Measurements from ENCODE around the gene ATP2B2. TPM values are rescaled to one million over a fixed set of nuclear protein-coding genes. Genes with fewer than 3 reads are reported as not detected.
A peak's percentile ranks its signal among the peaks of the same experiment; 100 is the strongest.
"Not testable (repeated sequence)": the region's sequence is repeated elsewhere in the genome, so short reads cannot be mapped to it uniquely, and the experiment has no call there.

Gene ATP2B2
- total RNA-seq (2014; rRNA removed; shearing (Covaris generic)): 0.03 TPM in 1 of 2 replicates, not detected in the other
- 0.07 TPM in 1 of 2 replicates, not detected in the other for polyA plus RNA-seq (2015; cell fraction: cytosol; rRNA removed)
- polyA plus RNA-seq (2015; cell fraction: nucleus; rRNA removed): 0.12 and 0.22 TPM in 2 replicates

GRCh38 chr3:10505050-10505790, at the start of gene ATP2B2:
ATP2B2 (minus strand) TSS chr3:10505586; CDS start chr3:10449543, 56,043 bp downstream.
- DNase-seq (ENCODE audit: low read depth): no peak

GRCh38 chr3:10554746-10555145, 49.4 kb upstream of the ATP2B2 start:
- no peak for DNase-seq (ENCODE audit: low read depth)

- no peak for DNase-seq (ENCODE audit: low read depth)
Observed at GRCh38 chr3:10554236-10554611, 48.8 kb upstream of the ATP2B2 start.

GRCh38 chr3:10553591-10554235, 48.3 kb upstream of the ATP2B2 start:
- DNase-seq (ENCODE audit: low read depth): no peak

- peak; percentile 9 for DNase-seq (ENCODE audit: low read depth)
Observed at GRCh38 chr3:10552631-10552943, 47.2 kb upstream of the ATP2B2 start.

GRCh38 chr3:10551821-10552630, 46.6 kb upstream of the ATP2B2 start:
- peak; percentile 83 for DNase-seq (ENCODE audit: low read depth)

GRCh38 chr3:10551139-10551538, 45.8 kb upstream of the ATP2B2 start:
- DNase-seq (ENCODE audit: low read depth): no peak

- DNase-seq (ENCODE audit: low read depth): no peak
Observed at GRCh38 chr3:10550705-10551104, 45.3 kb upstream of the ATP2B2 start.

GRCh38 chr3:10549617-10550230, 44.3 kb upstream of the ATP2B2 start:
- no peak for DNase-seq (ENCODE audit: low read depth)

- DNase-seq (ENCODE audit: low read depth): peak; percentile 74
Observed at GRCh38 chr3:10548992-10549391, 43.6 kb upstream of the ATP2B2 start.

- DNase-seq (ENCODE audit: low read depth): no peak
Observed at GRCh38 chr3:10547841-10548783, 42.7 kb upstream of the ATP2B2 start.

GRCh38 chr3:10547413-10547812, 42.0 kb upstream of the ATP2B2 start:
- no peak for DNase-seq (ENCODE audit: low read depth)

GRCh38 chr3:10546820-10547263, 41.5 kb upstream of the ATP2B2 start:
- no peak for DNase-seq (ENCODE audit: low read depth)

- no peak for DNase-seq (ENCODE audit: low read depth)
Observed at GRCh38 chr3:10546181-10546624, 40.8 kb upstream of the ATP2B2 start.

GRCh38 chr3:10542518-10542917, 37.1 kb upstream of the ATP2B2 start:
- DNase-seq (ENCODE audit: low read depth): no peak

GRCh38 chr3:10540347-10540746, 35.0 kb upstream of the ATP2B2 start:
- not testable (repeated sequence) for DNase-seq (ENCODE audit: low read depth)

- DNase-seq (ENCODE audit: low read depth): no peak
Observed at GRCh38 chr3:10534066-10534465, 28.7 kb upstream of the ATP2B2 start.

GRCh38 chr3:10533737-10534023, 28.3 kb upstream of the ATP2B2 start:
- DNase-seq (ENCODE audit: low read depth): no peak

GRCh38 chr3:10532939-10533736, 27.8 kb upstream of the ATP2B2 start:
- no peak for DNase-seq (ENCODE audit: low read depth)

- DNase-seq (ENCODE audit: low read depth): no peak
Observed at GRCh38 chr3:10531031-10531430, 25.6 kb upstream of the ATP2B2 start.
